Adrenal gland (tissue), 12 donors: ENCODE results near the gene AHRR. TPM values are rescaled to one million over a fixed set of nuclear protein-coding genes. Genes with fewer than 3 reads are reported as not detected.

Experiments
- DNase-seq, 7 donors: peaks; one replicate each; pipeline ENCODE4 v3.0.0-alpha.2; 2019 to 2020
- H3K27ac ChIP-seq, 5 donors: fragments of 200-600 bp; sonication (generic) in 4 of 5; 1 replicate in 3 of 5; 2 replicates in 2 of 5; pipeline versions ENCODE4 v1.5.1 to v1.8.0; 2016 to 2020; ENCODE audit warnings: mild to moderate bottlenecking in 1 of 5
- H3K27me3 ChIP-seq: fragments of 200-600 bp; 2 replicates; pipeline ENCODE4 v1.8.0; 2021
- H3K36me3 ChIP-seq, 2 donors: fragments of 200-600 bp; replicated peaks in 1 of 2; 1 replicate in 1 of 2; 2 replicates in 1 of 2; pipeline versions ENCODE4 v1.5.1 to v1.8.0; 2018 to 2022
- H3K4me1 ChIP-seq, 2 donors: fragments of 200-600 bp; replicated peaks in 1 of 2; 1 replicate in 1 of 2; 2 replicates in 1 of 2; pipeline versions ENCODE4 v1.5.1 to v1.8.0; 2018 to 2021
- H3K4me3 ChIP-seq, 4 donors: fragments of 200-600 bp; sonication (generic) in 3 of 4; one replicate each; pipeline ENCODE4 v1.5.1; 2016 to 2018
- H3K9me3 ChIP-seq, 3 donors: fragments of 200-600 bp; sonication (generic) in 1 of 3; replicated peaks in 1 of 3; 1 replicate in 2 of 3; 2 replicates in 1 of 3; pipeline versions ENCODE4 v1.5.1 to v1.8.0; 2016 to 2021
- CTCF ChIP-seq, 6 experiments: fragments of 450-650 bp in 4 of 6; fragments of 200-600 bp in 2 of 6; sonication (generic) in 1 of 6; IDR thresholded peaks; 1 replicate in 5 of 6; 2 replicates in 1 of 6; pipeline versions ENCODE4 v1.5.1 to v1.8.0; 2016 to 2021; ENCODE audit warnings: antibody characterized with exemption in 6 of 6, mild to moderate bottlenecking in 2 of 6, moderate library complexity in 1 of 6
- POLR2A ChIP-seq, 2 donors: fragments of 450-650 bp; IDR thresholded peaks; one replicate each; pipeline ENCODE4 v1.6.1; 2017; ENCODE audit warnings: antibody characterized with exemption in 2 of 2, mild to moderate bottlenecking in 2 of 2, moderate library complexity in 1 of 2
- whole genome bisulfite sequencing, 4 donors: extraction: QIAGEN DNeasy Blood & Tissue Kit in 2 of 4; methylation state at CpG; one replicate each; pipeline versions ENCODE4 v1.1.5 to v1.1.7; 2013 to 2017; 5-methylcytosine and 5-hydroxymethylcytosine counted together
- intact Hi-C, 2 donors: fragments of 100-400 bp; cut with DNase I; formaldehyde crosslinking; loops; one replicate each; pipeline versions ENCODE4 v1.14.1 to v1.15.0; 2022 to 2023
- polyA plus RNA-seq, 3 donors: library from polyadenylated mRNA; stranded (reverse); fragments of 200-250 nt in 2 of 3; fragments of 350-450 nt in 1 of 3; fragmentation: Illumina TruSeq in 1 of 3; extraction: RNeasy Lipid Tissue Mini Kit (QIAGEN cat#74804) in 1 of 3; gene quantifications; one replicate each; pipeline ENCODE4 v1.2.3, GENCODE V29; 2013 to 2014
- total RNA-seq, 9 donors: library from RNA; depleted of rRNA in 4 of 9; stranded (reverse); fragments of >200 nt in 4 of 9; fragments of 120-200 nt in 1 of 9; fragmentation: NEBNext Ultra II Directional in 1 of 9; extraction: Animal tissue kit (Norgen Biotek cat#: 25700) in 1 of 9; gene quantifications; one replicate each; pipeline versions ENCODE4 v1.1.0 to v1.2.4, GENCODE V29; 2013 to 2023
- donor health status: healthy with polysubstance abuse.
- donor health status: Bipolar disorder and iron deficiency.
- donor health status: DM: yes; HTN: yes; CAD: no.
- donor health status: DM: no; HTN: no; CAD: no.
- donor health status: DM: no; HTN: no; CAD: no.
- donor health status: DM: yes; HTN: yes; CAD: no.

AHRR gene
- total and polyA plus RNA-seq, 12 donors, result 0.17 to 3.6 (median 0.99) TPM

- H3K4me3 ChIP-seq, result no peak overlapping the region
- no peaks in the 10 kb centered on the region for H3K9me3 ChIP-seq
- peaks cover 0 to 75% of the 10 kb centered on the region in 2 donors for H3K36me3 ChIP-seq
- peak in 2 of 7 donors; percentile 2 to 38 for DNase-seq
- no peak for TF ChIP-seq POLR2A (IDR thresholded peaks at IDR 0.05)
- no peak for TF ChIP-seq CTCF (IDR thresholded peaks at IDR 0.05)
- intact Hi-C loops, result no loop called here
- H3K27me3 ChIP-seq, result no peaks in the 10 kb centered on the region
- WGBS, 4 donors, result 89 to 97% (median 97%) methylated on average over 21 to 24 of the region's 24 CpGs
- no peaks in the 10 kb centered on the region for H3K4me1 ChIP-seq
- no peak overlapping the region for H3K27ac ChIP-seq
These were observed 138.2 kb downstream of the AHRR start for GRCh38 chr5:459562-460272.

- DNase-seq, result peak in 3 of 7 donors; percentile 5 to 39 (median 10)
- 80 to 100% (median 98%) methylated on average over 7 to 8 of the region's 8 CpGs for WGBS, 4 donors
- no peaks in the 10 kb centered on the region for H3K27me3 ChIP-seq
- no peak overlapping the region for H3K27ac ChIP-seq
- no peak for TF ChIP-seq CTCF (IDR thresholded peaks at IDR 0.05)
- no peak for TF ChIP-seq POLR2A (IDR thresholded peaks at IDR 0.05)
- H3K36me3 ChIP-seq, result peaks cover 0 to 74% of the 10 kb centered on the region in 2 donors
- no peaks in the 10 kb centered on the region for H3K9me3 ChIP-seq
- intact Hi-C loops, result no loop called here
- no peaks in the 10 kb centered on the region for H3K4me1 ChIP-seq
- H3K4me3 ChIP-seq, result no peak overlapping the region
These were observed 138.7 kb downstream of the AHRR start for GRCh38 chr5:460273-460625.

GRCh38 chr5:462051-462481 lies 140.6 kb downstream of the AHRR start:
- no peak overlapping the region for H3K4me3 ChIP-seq
- no peaks in the 10 kb centered on the region for H3K27me3 ChIP-seq
- H3K27ac ChIP-seq, result no peak overlapping the region
- no peak for TF ChIP-seq CTCF (IDR thresholded peaks at IDR 0.05)
- no peak for TF ChIP-seq POLR2A (IDR thresholded peaks at IDR 0.05)
- H3K4me1 ChIP-seq, result no peaks in the 10 kb centered on the region
- intact Hi-C loops, result no loop called here
- DNase-seq, result peak in 4 of 7 donors; percentile 0 to 36 (median 3)
- WGBS, 4 donors, result 97% methylated on average over 23 to 24 of the region's 24 CpGs
- H3K36me3 ChIP-seq, result peaks cover 0 to 88% of the 10 kb centered on the region in 2 donors
- no peaks in the 10 kb centered on the region for H3K9me3 ChIP-seq

- Histone ChIP-seq H3K36me3 (peaks cover 0 to 77% of the 10 kb centered on the region in 2 donors), H3K9me3 (no peaks in the 10 kb centered on the region), H3K27ac (no peak overlapping the region), H3K27me3 (no peaks in the 10 kb centered on the region), H3K4me1 (no peaks in the 10 kb centered on the region), H3K4me3 (no peak overlapping the region)
- WGBS, 4 donors, result 78 to 81% (median 80%) methylated on average over 7 of the region's 7 CpGs
- TF ChIP-seq CTCF (IDR thresholded peaks at IDR 0.05), result no peak
- TF ChIP-seq POLR2A (IDR thresholded peaks at IDR 0.05), result no peak
- intact Hi-C loops, result no loop called here
- peak in 3 of 7 donors; percentile 1 to 36 (median 6) for DNase-seq
These were observed 141.8 kb downstream of the AHRR start for GRCh38 chr5:463301-463700.
